HG03060 (cell line): ENCODE results near the gene ADGRD2.

Experiments used
- ATAC-seq: cut with Tn5 transposase; IDR thresholded peaks from one replicate; pipeline ENCODE4 v1.9.1; 2021; ENCODE audit warnings: low read depth, moderate number of reproducible peaks; ENCODE audit not compliant: unreplicated experiment

The ADGRD2 gene

GRCh38 chr9:124477648-124478285 is 27.5 kb downstream of the ADGRD2 start:
- no peak for ATAC-seq

GRCh38 chr9:124478354-124478753 is 28.1 kb downstream of the ADGRD2 start:
- no peak for ATAC-seq

GRCh38 chr9:124479371-124479770 is 29.1 kb downstream of the ADGRD2 start:
- no peak for ATAC-seq

GRCh38 chr9:124479947-124480620 is 29.8 kb downstream of the ADGRD2 start:
- ATAC-seq: no peak

- no peak for ATAC-seq
Measured at GRCh38 chr9:124480621-124480981, 30.4 kb downstream of the ADGRD2 start.

- ATAC-seq: no peak
Measured at GRCh38 chr9:124481115-124481514, 30.9 kb downstream of the ADGRD2 start.

- no peak for ATAC-seq
Measured at GRCh38 chr9:124482431-124483031, 32.3 kb downstream of the ADGRD2 start.

GRCh38 chr9:124483481-124483880 is 33.2 kb downstream of the ADGRD2 start:
- ATAC-seq: no peak

- ATAC-seq: no peak
Measured at GRCh38 chr9:124485201-124485600, 35.0 kb downstream of the ADGRD2 start.

- no peak for ATAC-seq
Measured at GRCh38 chr9:124485936-124486335, 35.7 kb downstream of the ADGRD2 start.

GRCh38 chr9:124486778-124487259 is 36.6 kb downstream of the ADGRD2 start:
- ATAC-seq: no peak

- no peak for ATAC-seq
Measured at GRCh38 chr9:124487260-124488182, 37.3 kb downstream of the ADGRD2 start.

GRCh38 chr9:124488641-124489210 is 38.5 kb downstream of the ADGRD2 start:
- ATAC-seq: no peak

- ATAC-seq: no peak
Measured at GRCh38 chr9:124489222-124489621, 39.0 kb downstream of the ADGRD2 start.

- ATAC-seq: no peak
Measured at GRCh38 chr9:124490004-124490403, 39.8 kb downstream of the ADGRD2 start.

- no peak for ATAC-seq
Measured at GRCh38 chr9:124491049-124491975, 41.1 kb downstream of the ADGRD2 start.

- no peak for ATAC-seq
Measured at GRCh38 chr9:124492818-124493217, 42.6 kb downstream of the ADGRD2 start.

- ATAC-seq: no peak
Measured at GRCh38 chr9:124493218-124493617, 43.0 kb downstream of the ADGRD2 start.

GRCh38 chr9:124493794-124494479 is 43.7 kb downstream of the ADGRD2 start:
- ATAC-seq: no peak
